ENCODE measurements around the gene DCHS2.

DCHS2 gene

GRCh38 chr4:154364066-154364845 lies 127.3 kb downstream of the DCHS2 start:
- DNase-seq = no peak

GRCh38 chr4:154361450-154361849 lies 130.1 kb downstream of the DCHS2 start:
- DNase-seq = no peak

- no peak for DNase-seq
These were observed 131.1 kb downstream of the DCHS2 start for GRCh38 chr4:154360491-154360890.

- no peak for DNase-seq
These were observed 136.7 kb downstream of the DCHS2 start for GRCh38 chr4:154354883-154355282.

GRCh38 chr4:154349829-154350228 lies 141.8 kb downstream of the DCHS2 start:
- DNase-seq = peak; percentile 2

GRCh38 chr4:154348657-154349056 lies 142.9 kb downstream of the DCHS2 start:
- DNase-seq = no peak

GRCh38 chr4:154345359-154345758 lies 146.2 kb downstream of the DCHS2 start:
- no peak for DNase-seq

GRCh38 chr4:154344686-154345085 lies 146.9 kb downstream of the DCHS2 start:
- no peak for DNase-seq

GRCh38 chr4:154343651-154344050 lies 147.9 kb downstream of the DCHS2 start:
- no peak for DNase-seq

- no peak for DNase-seq
These were observed 150.2 kb downstream of the DCHS2 start for GRCh38 chr4:154341448-154341847.

- DNase-seq = no peak
These were observed 156.0 kb downstream of the DCHS2 start for GRCh38 chr4:154335588-154335987.

- DNase-seq = no peak
These were observed 158.7 kb downstream of the DCHS2 start for GRCh38 chr4:154332681-154333421.

- DNase-seq = no peak
These were observed 161.7 kb downstream of the DCHS2 start for GRCh38 chr4:154329939-154330338.

GRCh38 chr4:154329268-154329868 lies 162.2 kb downstream of the DCHS2 start:
- peak; percentile 19 for DNase-seq

- no peak for DNase-seq
These were observed 163.6 kb downstream of the DCHS2 start for GRCh38 chr4:154328030-154328429.

GRCh38 chr4:154320521-154320920 lies 171.1 kb downstream of the DCHS2 start:
- no peak for DNase-seq

- no peak for DNase-seq
These were observed 171.9 kb downstream of the DCHS2 start for GRCh38 chr4:154319736-154320135.

GRCh38 chr4:154317201-154317999 lies 174.2 kb downstream of the DCHS2 start:
- DNase-seq = no peak

- DNase-seq = no peak
These were observed 175.9 kb downstream of the DCHS2 start for GRCh38 chr4:154315741-154316140.

- DNase-seq = no peak
These were observed 177.4 kb downstream of the DCHS2 start for GRCh38 chr4:154314248-154314647.

- DNase-seq = no peak
These were observed 178.5 kb downstream of the DCHS2 start for GRCh38 chr4:154313004-154313585.

GRCh38 chr4:154312246-154312645 lies 179.4 kb downstream of the DCHS2 start:
- no peak for DNase-seq

GRCh38 chr4:154310578-154310977 lies 181.0 kb downstream of the DCHS2 start:
- DNase-seq = no peak

Measured in kidney glomerular epithelial cell (primary cell).